Kidney epithelial cell (primary cell): Measurements from ENCODE around the gene ADCY10. TPM values are rescaled to one million over a fixed set of nuclear protein-coding genes. Genes with fewer than 3 reads are reported as not detected.

Experiments used
- DNase-seq: peaks from one replicate; pipeline ENCODE4 v3.0.0-alpha.2; 2010; ENCODE audit warnings: low read depth
- H3K27me3 ChIP-seq: 2 replicates; pipeline ENCODE4 v1.6.0; 2011; ENCODE audit warnings: low read length; ENCODE audit not compliant: control insufficient read depth, insufficient read depth
- H3K36me3 ChIP-seq: 2 replicates; pipeline ENCODE4 v1.5.1; 2011; ENCODE audit warnings: low read length; ENCODE audit not compliant: control insufficient read depth, insufficient read depth
- H3K4me3 ChIP-seq: 2 replicates; pipeline ENCODE4 v1.5.1; 2011; ENCODE audit warnings: low read depth, mild to moderate bottlenecking, control low read depth, low read length
- CTCF ChIP-seq: IDR thresholded peaks from 2 replicates; pipeline ENCODE4 v1.5.1; 2011; ENCODE audit warnings: mild to moderate bottlenecking, moderate library complexity, low read length, control low read depth, inconsistent platforms; ENCODE audit not compliant: insufficient read depth, poor library complexity, severe bottlenecking
- total RNA-seq: library from RNA; depleted of rRNA; stranded (reverse); fragments of >200 nt; gene quantifications from 2 replicates; pipeline ENCODE4 v1.2.3, GENCODE V29; 2015

The ADCY10 gene
- total RNA-seq, 1 donor from 2014 or later, result not detected

DNA sequence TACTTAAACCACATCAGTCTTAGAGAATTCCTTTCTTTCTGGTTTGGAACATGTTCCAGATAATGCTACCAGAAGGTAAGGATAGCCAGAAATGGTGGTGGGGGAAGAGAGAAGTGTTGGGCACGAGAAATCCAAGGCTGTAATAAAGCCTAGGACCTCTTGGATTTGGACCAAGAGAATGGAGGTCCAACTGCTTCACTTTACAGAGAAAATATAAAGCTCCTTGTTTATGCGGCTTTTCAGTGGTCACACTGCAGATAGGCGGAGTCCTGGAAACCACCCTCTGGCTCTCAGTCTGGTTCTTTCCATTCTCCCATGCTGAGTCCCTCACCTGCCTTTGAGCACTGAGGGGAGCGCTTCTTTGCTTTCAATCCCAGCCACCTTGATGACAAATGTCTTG, 87.8 kb downstream of the ADCY10 start:
- TF ChIP-seq CTCF, result no peak
- Histone ChIP-seq H3K27me3 (no peaks in the 10 kb centered on the region), H3K4me3 (no peak overlapping the region), H3K36me3 (no peaks in the 10 kb centered on the region)
- DNase-seq, result no peak

DNA sequence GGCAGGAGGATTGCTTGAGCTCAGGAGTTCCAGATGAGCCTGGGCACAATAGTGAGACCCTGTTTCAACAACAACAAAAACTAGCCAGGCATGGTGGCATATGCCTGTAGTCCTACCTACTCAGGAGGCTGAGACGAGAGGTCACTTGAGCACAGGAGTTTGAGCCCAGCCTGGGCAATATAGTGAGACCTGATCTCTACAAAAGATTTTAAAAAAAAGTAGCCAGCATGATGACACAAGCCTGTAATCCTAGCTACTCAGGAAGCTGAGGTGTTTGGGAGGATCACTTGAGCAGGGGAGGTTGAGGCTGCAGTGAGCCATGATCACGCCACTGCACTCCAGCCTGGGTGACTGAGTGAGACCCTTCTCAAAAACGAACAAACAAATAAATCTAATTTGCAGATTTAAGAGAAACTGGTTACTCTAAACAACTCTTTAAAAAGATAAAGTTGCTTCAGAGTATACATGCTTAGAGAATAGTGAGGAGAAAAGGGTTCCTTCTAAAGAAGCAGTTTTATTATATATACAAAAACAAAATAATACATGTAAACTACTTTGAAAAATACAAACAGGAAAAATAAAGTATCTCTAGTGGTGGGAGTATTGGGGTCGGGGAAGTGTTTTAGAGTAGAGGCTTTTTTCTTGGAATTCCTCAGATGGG, 88.4 kb downstream of the ADCY10 start:
- Histone ChIP-seq H3K27me3 (no peaks in the 10 kb centered on the region), H3K4me3 (no peak overlapping the region), H3K36me3 (no peaks in the 10 kb centered on the region)
- DNase-seq, result no peak
- TF ChIP-seq CTCF, result no peak

DNA sequence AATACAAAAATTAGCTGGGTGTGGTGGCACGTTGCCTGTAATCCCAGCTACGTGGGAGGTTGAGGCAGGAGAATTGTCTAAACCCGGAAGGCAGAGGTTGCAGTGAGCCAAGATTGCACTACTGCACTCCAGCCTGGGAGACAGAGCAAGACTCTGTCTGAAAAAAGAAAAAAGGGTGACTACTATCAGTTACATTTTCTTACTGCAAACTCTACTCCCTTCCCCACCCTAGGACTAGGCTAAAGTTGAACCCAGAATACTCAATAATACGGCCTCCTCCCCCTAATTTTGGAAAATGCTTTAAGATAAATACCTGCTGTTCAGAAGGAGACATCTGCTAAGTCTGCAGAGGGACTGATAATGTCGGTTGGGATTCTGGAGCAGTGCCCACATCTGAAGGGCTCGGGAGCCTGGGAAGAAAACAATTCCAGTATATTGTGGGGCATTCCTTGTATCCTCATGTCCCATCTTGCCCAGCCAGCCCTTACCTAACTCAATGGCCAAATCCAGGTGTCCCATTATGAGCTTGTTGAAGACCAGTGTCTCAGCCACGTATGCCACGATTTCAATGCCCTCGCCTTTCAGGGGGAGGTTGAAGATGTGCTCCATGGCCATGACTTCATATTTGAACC, 89.7 kb downstream of the ADCY10 start:
- H3K4me3 ChIP-seq, result no peak overlapping the region
- H3K36me3 ChIP-seq, result no peaks in the 10 kb centered on the region
- DNase-seq, result no peak

GRCh38 chr1:167821969-167822685, 91.8 kb downstream of the ADCY10 start:
- no peak for DNase-seq
- Histone ChIP-seq H3K36me3 (no peaks in the 10 kb centered on the region), H3K27me3 (no peaks in the 10 kb centered on the region), H3K4me3 (no peak overlapping the region)
- TF ChIP-seq CTCF, result no peak

More for the DNA sequence above, 89.7 kb downstream of the ADCY10 start:
- no peak for TF ChIP-seq CTCF
- no peaks in the 10 kb centered on the region for H3K27me3 ChIP-seq

DNA sequence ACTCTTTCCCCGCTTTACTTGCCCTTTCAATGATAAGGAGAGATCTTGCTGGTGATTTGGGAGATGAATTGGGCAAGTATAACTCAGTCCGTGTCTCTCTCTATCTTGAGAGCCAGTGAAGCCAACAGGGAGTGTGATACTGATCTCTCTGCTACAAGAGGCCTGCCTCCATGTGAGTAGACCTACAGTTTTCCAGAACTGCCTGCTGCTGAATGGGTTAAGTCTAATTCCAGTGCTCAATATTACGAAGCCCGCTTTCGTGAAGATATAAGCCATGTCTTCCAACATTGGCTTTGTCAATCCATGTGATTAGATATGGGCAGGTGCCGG, 92.6 kb downstream of the ADCY10 start:
- DNase-seq, result no peak
- H3K36me3 ChIP-seq, result no peaks in the 10 kb centered on the region
- H3K27me3 ChIP-seq, result no peaks in the 10 kb centered on the region
- no peak for TF ChIP-seq CTCF
- no peak overlapping the region for H3K4me3 ChIP-seq
